Activated gamma-delta T cell treated with Interleukin-2 at 50 U/mL for 16 hours (primary cell): ENCODE results near the gene CYP3A5.
"Not testable (repeated sequence)": the region's sequence is repeated elsewhere in the genome, so short reads cannot be mapped to it uniquely, and the experiment has no call there.

Source experiments
- DNase-seq: peaks from one replicate; pipeline ENCODE4 v3.0.0-alpha.2; 2020

The CYP3A5 gene

GRCh38 chr7:99679400-99680191 lies at the start of gene CYP3A5:
CYP3A5 (minus strand) TSS chr7:99679996; CDS start chr7:99679896, 100 bp downstream.
- DNase-seq = no peak

GRCh38 chr7:99728615-99729014 lies 48.8 kb upstream of the CYP3A5 start:
- no peak for DNase-seq

- DNase-seq = not testable (repeated sequence)
Measured at GRCh38 chr7:99723201-99723600, 43.4 kb upstream of the CYP3A5 start.

GRCh38 chr7:99720800-99721595 lies 41.2 kb upstream of the CYP3A5 start:
- DNase-seq = no peak

DNA sequence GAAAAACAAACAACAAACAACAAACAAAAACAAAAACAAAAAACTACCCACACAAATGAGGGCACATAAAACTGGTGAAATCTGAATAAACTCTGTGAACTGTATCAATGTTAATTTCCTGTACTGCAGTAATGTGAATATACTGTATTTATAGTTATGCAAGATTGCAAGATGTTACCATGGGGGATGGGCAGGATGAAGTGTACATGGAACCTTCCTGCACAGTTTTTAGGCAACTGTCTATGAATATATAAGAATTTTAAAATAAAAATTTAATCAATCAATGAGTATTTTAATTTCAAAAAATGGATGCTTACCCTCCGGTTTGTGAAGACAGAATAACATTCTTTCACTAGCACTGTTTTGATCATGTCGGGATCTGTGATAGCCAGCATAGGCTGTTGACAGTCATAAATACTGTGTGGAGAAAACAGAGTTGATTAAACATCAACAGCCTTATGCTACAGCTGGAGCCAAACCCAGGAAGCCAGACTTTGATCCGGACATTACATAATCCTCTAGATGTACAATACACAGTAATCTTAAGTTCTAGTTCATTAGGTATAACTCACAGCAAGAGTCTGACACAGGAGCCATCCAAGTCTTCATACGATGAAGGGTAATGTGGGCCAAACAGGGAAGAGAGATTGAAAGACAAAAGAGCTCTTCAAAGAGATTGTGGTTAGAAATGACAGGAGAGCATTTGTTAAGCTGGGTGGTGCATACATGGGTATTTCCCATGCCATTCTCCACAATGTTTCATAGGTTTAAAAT lies 40.4 kb upstream of the CYP3A5 start:
- no peak for DNase-seq

GRCh38 chr7:99713995-99714570 lies 34.3 kb upstream of the CYP3A5 start:
- no peak for DNase-seq

- DNase-seq = no peak
Measured at GRCh38 chr7:99709838-99710578, 30.2 kb upstream of the CYP3A5 start.

GRCh38 chr7:99709260-99709659 lies 29.5 kb upstream of the CYP3A5 start:
- no peak for DNase-seq

GRCh38 chr7:99707096-99707495 lies 27.3 kb upstream of the CYP3A5 start:
- DNase-seq = no peak

DNA sequence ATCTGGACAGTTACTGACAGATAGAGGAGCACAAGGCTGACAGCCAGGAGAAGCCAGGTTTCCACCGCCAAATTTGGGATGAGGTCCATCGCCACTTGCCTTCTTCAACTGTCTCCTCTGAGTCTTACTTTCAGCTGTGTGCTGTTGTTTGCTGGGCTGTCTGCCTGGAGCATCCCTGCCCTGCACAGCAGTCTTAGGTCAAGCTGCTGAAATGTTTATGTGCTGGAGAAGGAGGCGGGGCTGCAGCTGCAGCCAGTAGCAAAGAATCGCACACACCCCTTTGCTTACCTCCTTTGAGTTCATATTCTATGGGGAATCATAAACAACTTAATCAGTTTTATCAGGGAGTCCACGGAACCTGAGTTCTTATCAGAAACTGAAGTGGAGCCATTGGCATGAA lies 20.1 kb upstream of the CYP3A5 start:
- DNase-seq = no peak

GRCh38 chr7:99698867-99699730 lies 19.3 kb upstream of the CYP3A5 start:
- not testable (repeated sequence) for DNase-seq

DNA sequence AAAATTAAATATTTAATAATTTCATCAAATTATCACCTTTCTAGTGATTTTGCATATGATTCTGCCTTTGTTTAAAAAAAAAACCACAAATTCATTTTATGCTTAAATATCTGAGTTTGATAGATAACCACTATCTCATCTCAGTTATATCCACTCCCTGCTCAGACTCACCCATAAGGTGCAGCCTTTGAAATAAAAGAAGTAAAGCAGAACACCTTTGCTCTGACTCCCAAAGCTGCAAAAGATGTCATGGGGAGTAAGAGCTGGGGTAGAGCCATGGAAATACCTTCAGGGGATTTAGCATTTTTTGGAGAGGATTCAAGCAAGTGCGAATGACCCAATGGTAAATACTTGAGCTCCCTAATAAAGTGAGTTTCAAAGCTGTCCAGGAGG lies 15.1 kb upstream of the CYP3A5 start:
- DNase-seq = no peak

- DNase-seq = no peak
Measured at GRCh38 chr7:99694201-99694911, 14.6 kb upstream of the CYP3A5 start.

GRCh38 chr7:99693427-99694200 lies 13.8 kb upstream of the CYP3A5 start:
- DNase-seq = no peak

DNA sequence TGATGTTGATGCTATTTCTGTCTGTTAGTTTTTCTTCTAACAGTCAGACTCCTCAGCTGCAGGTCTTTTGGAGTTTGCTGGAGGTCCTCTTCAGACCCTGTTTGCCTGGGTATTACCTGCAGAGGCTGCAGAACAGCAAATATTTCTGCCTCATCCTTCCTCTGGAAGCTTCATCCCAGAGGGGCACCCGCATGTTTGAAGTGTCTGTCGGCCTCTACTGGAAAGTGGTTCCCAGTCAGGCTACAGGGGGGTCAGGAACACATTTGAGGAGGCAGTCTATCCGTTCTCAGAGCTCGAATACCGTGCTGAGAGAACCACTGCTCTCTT lies 13.3 kb upstream of the CYP3A5 start:
- no peak for DNase-seq

- DNase-seq = not testable (repeated sequence)
Measured at GRCh38 chr7:99692563-99692962, 12.8 kb upstream of the CYP3A5 start.

DNA sequence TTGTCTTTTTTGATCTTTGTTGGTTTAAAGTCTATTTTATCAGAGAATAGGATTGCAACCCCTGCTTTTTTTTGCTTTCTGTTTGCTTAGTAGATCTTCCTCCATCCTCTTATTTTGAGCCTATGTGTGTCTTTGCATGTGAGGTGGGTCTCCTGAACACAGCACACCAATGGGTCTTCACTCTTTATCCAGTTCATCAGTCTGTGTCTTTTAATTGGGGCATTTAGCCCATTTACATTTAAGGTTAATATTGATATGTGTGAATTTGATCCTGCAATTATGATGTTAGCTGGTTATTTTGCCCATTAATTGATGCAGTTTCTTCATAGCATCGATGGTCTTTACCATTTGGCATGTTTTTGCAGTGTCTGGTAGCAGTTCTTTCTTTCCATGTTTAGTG lies 11.9 kb upstream of the CYP3A5 start:
- not testable (repeated sequence) for DNase-seq

GRCh38 chr7:99690918-99691317 lies 11.1 kb upstream of the CYP3A5 start:
- DNase-seq = not testable (repeated sequence)

DNA sequence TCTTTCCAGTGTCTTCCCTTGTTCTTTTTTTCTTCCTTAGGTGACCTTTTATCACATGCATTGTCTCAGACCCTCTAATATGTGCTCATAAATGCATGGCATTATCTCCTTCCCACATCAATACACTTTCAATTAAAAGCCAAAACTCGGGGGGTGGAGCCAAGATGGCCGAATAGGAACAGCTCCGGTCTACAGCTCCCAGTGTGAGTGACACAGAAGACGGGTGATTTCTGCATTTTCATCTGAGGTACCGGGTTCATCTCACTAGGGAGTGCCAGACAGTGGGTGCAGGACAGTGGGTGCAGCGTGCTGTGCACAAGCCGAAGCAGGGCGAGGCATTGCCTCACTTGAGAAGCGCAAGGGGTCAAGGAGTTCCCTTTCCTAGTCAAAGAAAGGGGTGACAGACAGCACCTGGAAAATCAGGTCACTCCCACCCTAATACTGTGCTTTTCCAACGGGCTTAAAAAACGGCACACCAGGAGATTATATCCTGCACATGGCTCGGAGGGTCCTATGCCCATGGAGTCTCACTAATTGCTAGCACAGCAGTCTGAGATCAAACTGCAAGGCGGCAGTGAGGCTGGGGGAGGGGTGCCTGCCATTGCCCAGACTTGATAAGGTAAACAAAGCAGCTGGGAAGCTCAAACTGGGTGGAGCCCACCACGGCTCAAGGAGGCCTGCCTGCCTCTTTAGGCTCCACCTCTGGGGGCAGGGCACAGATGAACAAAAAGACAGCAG lies 6.2 kb upstream of the CYP3A5 start:
- DNase-seq = not testable (repeated sequence)
